SKM-1 treated with dmso at 0.1 percent for 144 hours (cell line): ENCODE measurements around the gene ZNF438.
"Not testable (repeated sequence)": the region's sequence is repeated elsewhere in the genome, so short reads cannot be mapped to it uniquely, and the experiment has no call there.

ENCODE experiments used
- DNase-seq: peaks from one replicate; lab custom pipeline; 2025; ENCODE audit not compliant: unreplicated experiment; lab: John Stamatoyannopoulos, UW

Gene ZNF438

GRCh38 chr10:31042670-31043069, 11.0 kb upstream of the ZNF438 start:
- DNase-seq, result no peak

GRCh38 chr10:31041011-31041410, 9.3 kb upstream of the ZNF438 start:
- no peak for DNase-seq

GRCh38 chr10:31039006-31039405, 7.3 kb upstream of the ZNF438 start:
- peak; percentile 21 for DNase-seq

GRCh38 chr10:31037749-31038148, 6.1 kb upstream of the ZNF438 start:
- DNase-seq, result peak; percentile 3

- DNase-seq, result no peak
Measured at GRCh38 chr10:31036209-31036608, 4.5 kb upstream of the ZNF438 start.

GRCh38 chr10:31035266-31035798, 3.7 kb upstream of the ZNF438 start:
- no peak for DNase-seq

GRCh38 chr10:31034098-31034909, 2.6 kb upstream of the ZNF438 start:
- DNase-seq, result peak; percentile 16

GRCh38 chr10:31033147-31033546, 1.5 kb upstream of the ZNF438 start:
- no peak for DNase-seq

- DNase-seq, result peak; percentile 65
Measured at GRCh38 chr10:31032258-31033132, 830 bp upstream of the ZNF438 start.

GRCh38 chr10:31031205-31031557, 484 bp downstream of the ZNF438 start:
- no peak for DNase-seq

GRCh38 chr10:31030800-31031199, 865 bp downstream of the ZNF438 start:
- DNase-seq, result no peak

- DNase-seq, result no peak
Measured at GRCh38 chr10:31030260-31030659, 1.4 kb downstream of the ZNF438 start.

- no peak for DNase-seq
Measured at GRCh38 chr10:31028081-31028480, 3.6 kb downstream of the ZNF438 start.

- DNase-seq, result not testable (repeated sequence)
Measured at GRCh38 chr10:31026279-31026678, 5.4 kb downstream of the ZNF438 start.

- DNase-seq, result no peak
Measured at GRCh38 chr10:31025142-31025541, 6.5 kb downstream of the ZNF438 start.

GRCh38 chr10:31023558-31023957, 8.1 kb downstream of the ZNF438 start:
- DNase-seq, result no peak

GRCh38 chr10:31020209-31020608, 11.5 kb downstream of the ZNF438 start:
- DNase-seq, result no peak

GRCh38 chr10:31018962-31019361, 12.7 kb downstream of the ZNF438 start:
- no peak for DNase-seq

- no peak for DNase-seq
Measured at GRCh38 chr10:31018356-31018750, 13.3 kb downstream of the ZNF438 start.

- DNase-seq, result no peak
Measured at GRCh38 chr10:31017534-31018355, 13.9 kb downstream of the ZNF438 start.
